Esophagus squamous epithelium (tissue), 4 donors: ENCODE data around the gene HOXA7.

ENCODE experiments used
- POLR2A ChIP-seq, 4 donors: fragments of 450-650 bp; IDR thresholded peaks; one replicate each; pipeline ENCODE4 v1.6.1; 2017; ENCODE audit warnings: antibody characterized with exemption in 4 of 4, mild to moderate bottlenecking in 4 of 4, moderate library complexity in 3 of 4
- TF ChIP-seq, protein P1 (sequence below), 6 experiments: fragments of 450-650 bp in 4 of 6; fragments of 200-600 bp in 2 of 6; sonication (generic) in 2 of 6; IDR thresholded peaks; one replicate each; pipeline ENCODE4 v1.5.1; 2016 to 2019; ENCODE audit warnings: antibody characterized with exemption in 6 of 6, mild to moderate bottlenecking in 4 of 6, moderate library complexity in 4 of 6

DNA sequence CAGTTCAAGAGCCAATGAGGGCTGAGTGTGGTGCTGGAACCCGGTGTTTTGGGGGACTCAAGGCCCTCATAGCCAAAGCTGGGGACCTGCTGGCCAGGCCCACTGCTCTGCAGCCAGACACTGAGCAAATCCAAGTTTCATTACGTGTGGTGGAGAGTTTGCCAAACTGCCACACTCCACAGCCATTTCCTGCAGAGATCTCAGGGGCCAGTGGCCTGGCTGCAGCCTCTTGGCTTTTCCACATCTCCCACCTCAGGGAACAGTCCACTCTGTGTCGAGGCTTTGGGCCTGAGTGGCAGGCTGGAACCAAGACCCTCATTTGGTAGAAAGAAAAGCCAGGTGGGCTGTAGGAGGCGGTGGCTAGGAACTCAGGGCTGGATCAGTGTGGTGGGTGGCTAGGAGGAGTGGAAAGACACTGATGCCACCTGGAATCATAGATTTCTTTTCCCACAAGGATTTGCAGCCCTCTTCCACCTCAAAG lies 25.4 kb upstream of the HOXA7 start:
- no peak for TF ChIP-seq POLR2A (IDR thresholded peaks at IDR 0.05)
- TF ChIP-seq, protein P1, sequence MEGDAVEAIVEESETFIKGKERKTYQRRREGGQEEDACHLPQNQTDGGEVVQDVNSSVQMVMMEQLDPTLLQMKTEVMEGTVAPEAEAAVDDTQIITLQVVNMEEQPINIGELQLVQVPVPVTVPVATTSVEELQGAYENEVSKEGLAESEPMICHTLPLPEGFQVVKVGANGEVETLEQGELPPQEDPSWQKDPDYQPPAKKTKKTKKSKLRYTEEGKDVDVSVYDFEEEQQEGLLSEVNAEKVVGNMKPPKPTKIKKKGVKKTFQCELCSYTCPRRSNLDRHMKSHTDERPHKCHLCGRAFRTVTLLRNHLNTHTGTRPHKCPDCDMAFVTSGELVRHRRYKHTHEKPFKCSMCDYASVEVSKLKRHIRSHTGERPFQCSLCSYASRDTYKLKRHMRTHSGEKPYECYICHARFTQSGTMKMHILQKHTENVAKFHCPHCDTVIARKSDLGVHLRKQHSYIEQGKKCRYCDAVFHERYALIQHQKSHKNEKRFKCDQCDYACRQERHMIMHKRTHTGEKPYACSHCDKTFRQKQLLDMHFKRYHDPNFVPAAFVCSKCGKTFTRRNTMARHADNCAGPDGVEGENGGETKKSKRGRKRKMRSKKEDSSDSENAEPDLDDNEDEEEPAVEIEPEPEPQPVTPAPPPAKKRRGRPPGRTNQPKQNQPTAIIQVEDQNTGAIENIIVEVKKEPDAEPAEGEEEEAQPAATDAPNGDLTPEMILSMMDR (IDR thresholded peaks at IDR 0.05), result no peak
